ENCODE data around the gene DMPK.
A peak's percentile ranks its signal among the peaks of the same experiment; 100 is the strongest.

DNA sequence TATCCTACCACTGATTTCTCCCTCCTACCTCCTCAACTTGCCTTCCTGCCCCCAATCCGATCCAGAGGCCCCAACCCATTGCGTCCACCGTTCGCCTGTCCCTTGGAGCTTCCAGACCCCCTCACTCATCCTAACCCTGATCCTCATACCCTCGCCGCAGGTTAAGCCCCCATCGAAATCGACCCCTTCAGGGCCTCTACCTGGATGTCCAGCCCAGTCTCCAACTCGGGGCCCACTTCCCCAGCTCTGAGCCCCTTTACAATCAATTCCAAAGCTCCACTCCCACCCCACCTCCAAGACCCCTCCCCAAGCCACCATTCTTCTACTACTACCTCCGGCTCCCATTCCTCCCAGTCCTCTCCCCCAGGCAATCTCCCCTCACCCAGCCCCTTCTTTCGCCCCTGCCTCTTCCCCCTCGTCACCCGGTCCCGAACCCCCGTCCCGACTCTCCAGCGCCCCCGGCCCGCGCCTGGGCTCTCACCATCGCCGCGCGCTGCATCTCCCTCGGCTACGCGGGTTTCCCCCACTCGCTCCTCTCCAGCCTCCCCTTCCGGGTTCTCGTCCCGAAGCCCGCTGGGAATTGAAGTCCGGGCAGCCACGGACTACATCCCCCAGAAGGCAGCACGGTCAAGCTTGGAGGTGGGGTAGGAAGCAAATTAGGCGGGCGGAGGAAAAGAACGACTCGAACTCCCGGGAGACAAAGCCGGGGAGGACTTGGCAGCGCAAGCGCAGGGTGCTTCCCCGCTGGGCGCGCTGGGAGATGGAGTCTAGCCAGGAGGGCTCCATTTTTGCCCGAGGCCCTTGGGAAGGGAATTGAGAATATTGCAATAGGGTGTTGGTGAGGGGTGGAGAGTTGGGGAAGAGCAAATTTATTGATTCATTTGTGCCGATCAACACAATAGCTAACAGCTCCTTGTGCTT, 51.7 kb downstream of the DMPK start, which contains the start of gene FBXO46:
- TF ChIP-seq, protein P1, sequence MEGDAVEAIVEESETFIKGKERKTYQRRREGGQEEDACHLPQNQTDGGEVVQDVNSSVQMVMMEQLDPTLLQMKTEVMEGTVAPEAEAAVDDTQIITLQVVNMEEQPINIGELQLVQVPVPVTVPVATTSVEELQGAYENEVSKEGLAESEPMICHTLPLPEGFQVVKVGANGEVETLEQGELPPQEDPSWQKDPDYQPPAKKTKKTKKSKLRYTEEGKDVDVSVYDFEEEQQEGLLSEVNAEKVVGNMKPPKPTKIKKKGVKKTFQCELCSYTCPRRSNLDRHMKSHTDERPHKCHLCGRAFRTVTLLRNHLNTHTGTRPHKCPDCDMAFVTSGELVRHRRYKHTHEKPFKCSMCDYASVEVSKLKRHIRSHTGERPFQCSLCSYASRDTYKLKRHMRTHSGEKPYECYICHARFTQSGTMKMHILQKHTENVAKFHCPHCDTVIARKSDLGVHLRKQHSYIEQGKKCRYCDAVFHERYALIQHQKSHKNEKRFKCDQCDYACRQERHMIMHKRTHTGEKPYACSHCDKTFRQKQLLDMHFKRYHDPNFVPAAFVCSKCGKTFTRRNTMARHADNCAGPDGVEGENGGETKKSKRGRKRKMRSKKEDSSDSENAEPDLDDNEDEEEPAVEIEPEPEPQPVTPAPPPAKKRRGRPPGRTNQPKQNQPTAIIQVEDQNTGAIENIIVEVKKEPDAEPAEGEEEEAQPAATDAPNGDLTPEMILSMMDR (IDR thresholded peaks at IDR 0.05) = no peak
- peak in 2 of 4 donors; percentile 39 to 85 for TF ChIP-seq POLR2A (IDR thresholded peaks at IDR 0.05)
- peak; percentile 91 for TF ChIP-seq POLR2AphosphoS5 (IDR thresholded peaks at IDR 0.05)
- TF ChIP-seq EP300 (IDR thresholded peaks at IDR 0.05) = peak in 1 of 4 donors; percentile 11
